Measurements from ENCODE around the gene MRPS18C. TPM values are rescaled to one million over a fixed set of nuclear protein-coding genes. Genes with fewer than 3 reads are reported as not detected.

The MRPS18C gene
- total RNA-seq, 1 donor from 2014 or later = 25.6 TPM

GRCh38 chr4:83417566-83417965 lies 38.3 kb upstream of the MRPS18C start:
- Histone ChIP-seq H3K27me3 (no peaks in the 10 kb centered on the region), H3K79me2 (ENCODE audit: low read depth) (no peaks in the 10 kb centered on the region), H3K36me3 (no peaks in the 10 kb centered on the region), H3K4me1 (no peaks in the 10 kb centered on the region), H3K9ac (no peak overlapping the region), H3F3A (ENCODE audit: low read depth) (no peaks in the 10 kb centered on the region), H4K20me1 (ENCODE audit: low read depth) (no peaks in the 10 kb centered on the region), H3K4me2 (no peak overlapping the region), H3K27ac (no peak overlapping the region), H3K4me3 (no peak overlapping the region), H3K9me3 (ENCODE audit: low read depth) (no peaks in the 10 kb centered on the region), H2AFZ (replicated peaks) (no peak overlapping the region)
- Mint-ChIP-seq H3K27me3 (ENCODE audit: insufficient read depth, low read depth) (no peaks in the 10 kb centered on the region), H3K4me3 (no peak overlapping the region), H3K36me3 (peaks cover 8% of the 10 kb centered on the region), H3K9me3 (no peaks in the 10 kb centered on the region), H3K27ac (no peak overlapping the region), H3K4me1 (no peaks in the 10 kb centered on the region)
- no peak for TF ChIP-seq EZH2 (IDR thresholded peaks at IDR 0.05)
- no peak for TF ChIP-seq EZH2phosphoT487 (IDR thresholded peaks at IDR 0.05)
- TF ChIP-seq CTCF (IDR thresholded peaks at IDR 0.05) = no peak
- no peak for DNase-seq (ENCODE audit: low spot score)

GRCh38 chr4:83418211-83418610 lies 37.6 kb upstream of the MRPS18C start:
- Histone ChIP-seq H3K27me3 (no peaks in the 10 kb centered on the region), H3K9me3 (ENCODE audit: low read depth) (no peaks in the 10 kb centered on the region), H3K79me2 (ENCODE audit: low read depth) (no peaks in the 10 kb centered on the region), H3F3A (ENCODE audit: low read depth) (no peaks in the 10 kb centered on the region), H3K27ac (no peak overlapping the region), H4K20me1 (ENCODE audit: low read depth) (no peaks in the 10 kb centered on the region), H3K4me2 (no peak overlapping the region), H3K4me3 (no peak overlapping the region), H2AFZ (replicated peaks) (no peak overlapping the region), H3K36me3 (no peaks in the 10 kb centered on the region), H3K9ac (no peak overlapping the region), H3K4me1 (no peaks in the 10 kb centered on the region)
- TF ChIP-seq EZH2 (IDR thresholded peaks at IDR 0.05) (no peak), CTCF (IDR thresholded peaks at IDR 0.05) (no peak), EZH2phosphoT487 (IDR thresholded peaks at IDR 0.05) (no peak)
- no peaks in the 10 kb centered on the region for H3K27me3 Mint-ChIP-seq (ENCODE audit: insufficient read depth, low read depth)
- H3K9me3 Mint-ChIP-seq = no peaks in the 10 kb centered on the region
- no peak overlapping the region for H3K4me3 Mint-ChIP-seq
- peaks cover 8% of the 10 kb centered on the region for H3K36me3 Mint-ChIP-seq
- H3K27ac Mint-ChIP-seq = no peak overlapping the region
- DNase-seq (ENCODE audit: low spot score) = no peak
- no peaks in the 10 kb centered on the region for H3K4me1 Mint-ChIP-seq

GRCh38 chr4:83431200-83431599 lies 24.7 kb upstream of the MRPS18C start:
- H3K4me3 ChIP-seq = no peak overlapping the region
- peaks cover 2% of the 10 kb centered on the region for H3K36me3 Mint-ChIP-seq
- no peaks in the 10 kb centered on the region for H3K27me3 Mint-ChIP-seq (ENCODE audit: insufficient read depth, low read depth)
- no peaks in the 10 kb centered on the region for H3K27me3 ChIP-seq
- H2AFZ ChIP-seq (replicated peaks) = no peak overlapping the region
- DNase-seq (ENCODE audit: low spot score) = no peak
- TF ChIP-seq CTCF (IDR thresholded peaks at IDR 0.05) = no peak
- TF ChIP-seq EZH2 (IDR thresholded peaks at IDR 0.05) = no peak
- TF ChIP-seq EZH2phosphoT487 (IDR thresholded peaks at IDR 0.05) = no peak
- no peak overlapping the region for H3K27ac Mint-ChIP-seq
- no peaks in the 10 kb centered on the region for H3K9me3 Mint-ChIP-seq
- H3K4me1 ChIP-seq = no peaks in the 10 kb centered on the region
- H4K20me1 ChIP-seq (ENCODE audit: low read depth) = no peaks in the 10 kb centered on the region
- H3K4me2 ChIP-seq = no peak overlapping the region
- no peaks in the 10 kb centered on the region for H3K4me1 Mint-ChIP-seq
- H3F3A ChIP-seq (ENCODE audit: low read depth) = no peaks in the 10 kb centered on the region
- no peaks in the 10 kb centered on the region for H3K9me3 ChIP-seq (ENCODE audit: low read depth)
- H3K9ac ChIP-seq = no peak overlapping the region
- no peak overlapping the region for H3K27ac ChIP-seq
- H3K4me3 Mint-ChIP-seq = no peak overlapping the region
- H3K36me3 ChIP-seq = no peaks in the 10 kb centered on the region
- no peaks in the 10 kb centered on the region for H3K79me2 ChIP-seq (ENCODE audit: low read depth)
